ENCODE measurements around the gene OGDH.

DNA sequence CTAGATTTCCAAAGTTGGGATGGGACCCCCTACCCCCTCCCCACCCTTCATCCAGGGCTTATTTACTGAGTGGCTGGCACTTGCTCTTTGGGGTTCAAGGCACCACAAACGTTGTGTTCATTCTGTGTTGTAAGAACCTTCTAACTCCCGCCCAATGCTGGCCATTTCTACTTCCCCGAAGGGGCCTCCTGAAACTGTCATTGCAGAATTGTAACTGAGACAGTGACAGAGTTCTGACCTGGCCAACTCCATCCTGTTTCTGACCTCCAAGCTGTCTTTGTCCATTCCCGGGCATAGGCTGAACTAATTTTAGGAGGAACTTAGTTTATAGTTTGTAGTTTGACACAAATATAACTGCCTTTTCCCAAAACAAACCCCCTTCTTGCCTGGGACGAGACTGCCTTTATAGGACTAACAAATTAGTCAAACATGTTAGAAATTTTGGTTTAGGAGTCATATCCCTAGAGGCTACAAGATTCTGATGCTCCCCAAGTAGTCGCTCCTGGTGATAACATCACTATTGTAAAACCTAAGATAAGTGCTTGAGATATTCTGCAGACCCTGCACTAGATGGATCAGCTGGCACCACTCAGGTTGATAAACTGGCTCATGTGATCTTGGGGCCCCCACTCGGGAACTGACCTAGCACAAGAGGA, 107.4 kb downstream of the OGDH start:
- TF ChIP-seq, protein P1, sequence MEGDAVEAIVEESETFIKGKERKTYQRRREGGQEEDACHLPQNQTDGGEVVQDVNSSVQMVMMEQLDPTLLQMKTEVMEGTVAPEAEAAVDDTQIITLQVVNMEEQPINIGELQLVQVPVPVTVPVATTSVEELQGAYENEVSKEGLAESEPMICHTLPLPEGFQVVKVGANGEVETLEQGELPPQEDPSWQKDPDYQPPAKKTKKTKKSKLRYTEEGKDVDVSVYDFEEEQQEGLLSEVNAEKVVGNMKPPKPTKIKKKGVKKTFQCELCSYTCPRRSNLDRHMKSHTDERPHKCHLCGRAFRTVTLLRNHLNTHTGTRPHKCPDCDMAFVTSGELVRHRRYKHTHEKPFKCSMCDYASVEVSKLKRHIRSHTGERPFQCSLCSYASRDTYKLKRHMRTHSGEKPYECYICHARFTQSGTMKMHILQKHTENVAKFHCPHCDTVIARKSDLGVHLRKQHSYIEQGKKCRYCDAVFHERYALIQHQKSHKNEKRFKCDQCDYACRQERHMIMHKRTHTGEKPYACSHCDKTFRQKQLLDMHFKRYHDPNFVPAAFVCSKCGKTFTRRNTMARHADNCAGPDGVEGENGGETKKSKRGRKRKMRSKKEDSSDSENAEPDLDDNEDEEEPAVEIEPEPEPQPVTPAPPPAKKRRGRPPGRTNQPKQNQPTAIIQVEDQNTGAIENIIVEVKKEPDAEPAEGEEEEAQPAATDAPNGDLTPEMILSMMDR (IDR thresholded peaks at IDR 0.05), result no peak
- TF ChIP-seq POLR2AphosphoS5 (IDR thresholded peaks at IDR 0.05), result no peak
- no peak for TF ChIP-seq EP300 (IDR thresholded peaks at IDR 0.05; ENCODE audit: low read depth)
- TF ChIP-seq POLR2A (IDR thresholded peaks at IDR 0.05), result no peak

Data from transverse colon (tissue), 4 donors.